ENCODE measurements around the gene CAMTA1.

GRCh38 chr1:6898974-6899539 is 113.8 kb downstream of the CAMTA1 start:
- TF ChIP-seq, protein P1, sequence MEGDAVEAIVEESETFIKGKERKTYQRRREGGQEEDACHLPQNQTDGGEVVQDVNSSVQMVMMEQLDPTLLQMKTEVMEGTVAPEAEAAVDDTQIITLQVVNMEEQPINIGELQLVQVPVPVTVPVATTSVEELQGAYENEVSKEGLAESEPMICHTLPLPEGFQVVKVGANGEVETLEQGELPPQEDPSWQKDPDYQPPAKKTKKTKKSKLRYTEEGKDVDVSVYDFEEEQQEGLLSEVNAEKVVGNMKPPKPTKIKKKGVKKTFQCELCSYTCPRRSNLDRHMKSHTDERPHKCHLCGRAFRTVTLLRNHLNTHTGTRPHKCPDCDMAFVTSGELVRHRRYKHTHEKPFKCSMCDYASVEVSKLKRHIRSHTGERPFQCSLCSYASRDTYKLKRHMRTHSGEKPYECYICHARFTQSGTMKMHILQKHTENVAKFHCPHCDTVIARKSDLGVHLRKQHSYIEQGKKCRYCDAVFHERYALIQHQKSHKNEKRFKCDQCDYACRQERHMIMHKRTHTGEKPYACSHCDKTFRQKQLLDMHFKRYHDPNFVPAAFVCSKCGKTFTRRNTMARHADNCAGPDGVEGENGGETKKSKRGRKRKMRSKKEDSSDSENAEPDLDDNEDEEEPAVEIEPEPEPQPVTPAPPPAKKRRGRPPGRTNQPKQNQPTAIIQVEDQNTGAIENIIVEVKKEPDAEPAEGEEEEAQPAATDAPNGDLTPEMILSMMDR (IDR thresholded peaks at IDR 0.05): no peak
- TF ChIP-seq POLR2AphosphoS5 (IDR thresholded peaks at IDR 0.05; ENCODE audit: low read depth, low read length) (no peak), TCF7L2 (IDR thresholded peaks at IDR 0.05; ENCODE audit: low read depth, low read length) (no peak), SIN3A (IDR thresholded peaks at IDR 0.05; ENCODE audit: borderline replicate concordance, insufficient read depth, low read depth, low read length) (no peak)
- TF ChIP-seq, protein P2, sequence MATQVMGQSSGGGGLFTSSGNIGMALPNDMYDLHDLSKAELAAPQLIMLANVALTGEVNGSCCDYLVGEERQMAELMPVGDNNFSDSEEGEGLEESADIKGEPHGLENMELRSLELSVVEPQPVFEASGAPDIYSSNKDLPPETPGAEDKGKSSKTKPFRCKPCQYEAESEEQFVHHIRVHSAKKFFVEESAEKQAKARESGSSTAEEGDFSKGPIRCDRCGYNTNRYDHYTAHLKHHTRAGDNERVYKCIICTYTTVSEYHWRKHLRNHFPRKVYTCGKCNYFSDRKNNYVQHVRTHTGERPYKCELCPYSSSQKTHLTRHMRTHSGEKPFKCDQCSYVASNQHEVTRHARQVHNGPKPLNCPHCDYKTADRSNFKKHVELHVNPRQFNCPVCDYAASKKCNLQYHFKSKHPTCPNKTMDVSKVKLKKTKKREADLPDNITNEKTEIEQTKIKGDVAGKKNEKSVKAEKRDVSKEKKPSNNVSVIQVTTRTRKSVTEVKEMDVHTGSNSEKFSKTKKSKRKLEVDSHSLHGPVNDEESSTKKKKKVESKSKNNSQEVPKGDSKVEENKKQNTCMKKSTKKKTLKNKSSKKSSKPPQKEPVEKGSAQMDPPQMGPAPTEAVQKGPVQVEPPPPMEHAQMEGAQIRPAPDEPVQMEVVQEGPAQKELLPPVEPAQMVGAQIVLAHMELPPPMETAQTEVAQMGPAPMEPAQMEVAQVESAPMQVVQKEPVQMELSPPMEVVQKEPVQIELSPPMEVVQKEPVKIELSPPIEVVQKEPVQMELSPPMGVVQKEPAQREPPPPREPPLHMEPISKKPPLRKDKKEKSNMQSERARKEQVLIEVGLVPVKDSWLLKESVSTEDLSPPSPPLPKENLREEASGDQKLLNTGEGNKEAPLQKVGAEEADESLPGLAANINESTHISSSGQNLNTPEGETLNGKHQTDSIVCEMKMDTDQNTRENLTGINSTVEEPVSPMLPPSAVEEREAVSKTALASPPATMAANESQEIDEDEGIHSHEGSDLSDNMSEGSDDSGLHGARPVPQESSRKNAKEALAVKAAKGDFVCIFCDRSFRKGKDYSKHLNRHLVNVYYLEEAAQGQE (IDR thresholded peaks at IDR 0.05; ENCODE audit: insufficient read depth in 1 of 2, low read depth in 2 of 2, low read length in 1 of 2): no peak
